K562 (cell line): ENCODE data around the gene ME3. TPM values are rescaled to one million over a fixed set of nuclear protein-coding genes. Genes with fewer than 3 reads are reported as not detected.

ENCODE experiments used
- ATAC-seq: fragments of 200-7000 bp; cut with Tn5 transposase; 3 replicates; pipeline ENCODE4 v1.9.1; 2020; ENCODE audit warnings: moderate library complexity
- BruUV-seq: library from RNA; stranded (reverse); fragments of 400-500 nt; replicated peaks from 2 replicates; lab custom pipeline; 2021; lab: Mats Ljungman, UMichigan
- CTCF ChIA-PET: fragments of 300-600 bp; formaldehyde crosslinking; extraction: SDS; loops from one replicate; lab custom pipeline; 2021; ENCODE audit warnings: low intra/inter-chr PET ratio; lab: Yijun Ruan, JAX
- POLR2A ChIA-PET: fragments of 300-600, 350-650 bp; sonication (Branson Sonifier 250); formaldehyde crosslinking; extraction: SDS; loops from one replicate; lab custom pipeline; 2021; ENCODE audit warnings: antibody characterized with exemption, inconsistent platforms; lab: Yijun Ruan, JAX
- DNase-seq, 4 experiments: peaks; one replicate each; pipeline versions ENCODE4 v3.0.0 to v3.0.0-alpha.2; 2011 to 2018; ENCODE audit warnings: low spot score in 3 of 4, mixed read lengths in 3 of 4; ENCODE audit errors: extremely low read depth in 1 of 4
- FAIRE-seq: peaks from 2 replicates; lab custom pipeline; 2011; peaks lifted over from hg19 to GRCh38; lab: Jason Lieb, UNC
- H2AFZ ChIP-seq: 2 replicates; pipeline ENCODE4 v1.6.0; 2011; ENCODE audit warnings: low read depth, low read length, control low read depth, inconsistent platforms
- H3K27ac ChIP-seq: fragments of 200-600 bp; 3 replicates; pipeline ENCODE4 v1.8.0; 2011; ENCODE audit warnings: low read depth, mild to moderate bottlenecking, control low read depth, inconsistent platforms, low read length, moderate library complexity, mixed read lengths; ENCODE audit errors: extremely low read depth
- H3K27me3 ChIP-seq, 2 experiments: fragments of 300-600 bp in 1 of 2; 2 replicates in 1 of 2; 3 replicates in 1 of 2; pipeline versions ENCODE4 v1.6.0 to v1.8.0; 2011; ENCODE audit warnings: inconsistent platforms in 2 of 2, low read length in 2 of 2, mild to moderate bottlenecking in 1 of 2, mixed read lengths in 1 of 2, moderate library complexity in 1 of 2; ENCODE audit not compliant: control insufficient read depth in 2 of 2, insufficient read depth in 2 of 2
- H3K36me3 ChIP-seq: fragments of 300-600 bp; 3 replicates; pipeline ENCODE4 v1.8.0; 2011; ENCODE audit warnings: mild to moderate bottlenecking, low read length, inconsistent platforms; ENCODE audit not compliant: control insufficient read depth, insufficient read depth
- H3K4me1 ChIP-seq, 2 experiments: fragments of 200-600 bp in 1 of 2; replicated peaks in 1 of 2; 2 replicates in 1 of 2; 3 replicates in 1 of 2; pipeline versions ENCODE4 v1.5.1 to v1.8.0; 2011; ENCODE audit warnings: inconsistent platforms in 2 of 2, low read length in 2 of 2, mild to moderate bottlenecking in 1 of 2, mixed read lengths in 1 of 2, moderate library complexity in 1 of 2; ENCODE audit not compliant: control insufficient read depth in 2 of 2, insufficient read depth in 2 of 2
- H3K4me2 ChIP-seq: 2 replicates; pipeline ENCODE4 v1.6.1; 2011; ENCODE audit warnings: low read length, control low read depth, inconsistent platforms, mixed read lengths; ENCODE audit not compliant: insufficient read depth
- H3K4me3 ChIP-seq: fragments of 200-600 bp; sonication (generic), shearing (Covaris generic); 2 replicates; pipeline ENCODE4 v1.5.1; 2016; ENCODE audit warnings: control low read depth, inconsistent platforms
- H3K79me2 ChIP-seq: fragments of 200-600 bp; 3 replicates; pipeline ENCODE4 v1.8.0; 2011; ENCODE audit warnings: low read length, inconsistent platforms; ENCODE audit not compliant: control insufficient read depth, insufficient read depth
- H3K9ac ChIP-seq, 2 experiments: 2 replicates each; pipeline versions ENCODE4 v1.6.0 to v1.6.1; 2011; ENCODE audit warnings: low read depth in 2 of 2, low read length in 2 of 2, control low read depth in 1 of 2, inconsistent platforms in 1 of 2, mild to moderate bottlenecking in 1 of 2, mixed read lengths in 1 of 2; ENCODE audit not compliant: insufficient read depth in 1 of 2
- H3K9me1 ChIP-seq: one replicate; pipeline ENCODE4 v1.6.0; 2011; ENCODE audit warnings: inconsistent platforms, mild to moderate bottlenecking, low read length, moderate library complexity; ENCODE audit not compliant: control insufficient read depth, insufficient read depth
- H3K9me3 ChIP-seq: replicated peaks from 2 replicates; pipeline ENCODE4 v1.5.1; 2011; ENCODE audit warnings: low read depth, low read length, inconsistent platforms; ENCODE audit not compliant: control insufficient read depth, insufficient read depth
- H4K20me1 ChIP-seq: replicated peaks from 2 replicates; pipeline ENCODE4 v1.6.1; 2011; ENCODE audit warnings: low read length, inconsistent platforms, mixed read lengths; ENCODE audit not compliant: control insufficient read depth, insufficient read depth
- BRF1 ChIP-seq: IDR thresholded peaks from 3 replicates; pipeline ENCODE4 v1.6.1; 2011; ENCODE audit warnings: borderline replicate concordance, mild to moderate bottlenecking; ENCODE audit not compliant: insufficient read length; ENCODE audit errors: extremely low read depth
- CBFA2T3 ChIP-seq: fragments of 450-650 bp; IDR thresholded peaks from 2 replicates; pipeline ENCODE4 v1.6.1; 2017
- ELF4 ChIP-seq: fragments of 450-650 bp; formaldehyde crosslinking; IDR thresholded peaks from 2 replicates; pipeline ENCODE4 v1.4.0; 2022; ENCODE audit warnings: missing genetic modification characterization
- HDAC8 ChIP-seq: fragments of 450-650 bp; IDR thresholded peaks from 2 replicates; pipeline ENCODE4 v1.6.1; 2016; ENCODE audit warnings: mild to moderate bottlenecking, missing genetic modification characterization, moderate library complexity, missing compliant biosample characterization
- IFI16 ChIP-seq: fragments of 250-450 bp; sonication (Bioruptor Pico); IDR thresholded peaks from 2 replicates; pipeline ENCODE4 v2.1.2; 2022; ENCODE audit warnings: mild to moderate bottlenecking, inconsistent platforms
- KAT8 ChIP-seq: fragments of 450-650 bp; IDR thresholded peaks from 2 replicates; pipeline ENCODE4 v1.6.1; 2016; ENCODE audit warnings: low read depth, mild to moderate bottlenecking
- KLF6 ChIP-seq: fragments of 250-450 bp; sonication (Bioruptor Pico); IDR thresholded peaks from 2 replicates; pipeline ENCODE4 v1.4.0; 2020; ENCODE audit warnings: mild to moderate bottlenecking, moderate library complexity, borderline replicate concordance
- MCM2 ChIP-seq: fragments of 450-650 bp; IDR thresholded peaks from 2 replicates; pipeline ENCODE4 v1.6.1; 2017; ENCODE audit warnings: low read depth, mild to moderate bottlenecking
- SMARCA5 ChIP-seq: fragments of 450-650 bp; IDR thresholded peaks from 2 replicates; pipeline ENCODE4 v1.6.1; 2016
- SRSF3 ChIP-seq: fragments of 200-400 bp; formaldehyde crosslinking; IDR thresholded peaks from 2 replicates; pipeline ENCODE4 v1.6.1; 2016; ENCODE audit warnings: mild to moderate bottlenecking, low read length, moderate library complexity; ENCODE audit not compliant: insufficient read depth
- SRSF9 ChIP-seq: fragments of 200-400 bp; formaldehyde crosslinking; IDR thresholded peaks from 2 replicates; pipeline ENCODE4 v1.6.1; 2017; ENCODE audit warnings: low read depth, low read length, borderline replicate concordance
- TEAD1 ChIP-seq, 2 experiments: fragments of 450-650 bp in 1 of 2; sonication (generic) in 1 of 2; formaldehyde crosslinking; IDR thresholded peaks; 2 replicates each; pipeline versions ENCODE4 v1.4.0 to v1.8.0; 2020 to 2022; ENCODE audit warnings: mild to moderate bottlenecking in 2 of 2, missing genetic modification reagents in 1 of 2
- ZBTB8A ChIP-seq: fragments of 450-650 bp; IDR thresholded peaks from 2 replicates; pipeline ENCODE4 v1.6.1; 2018; ENCODE audit warnings: mild to moderate bottlenecking, moderate library complexity; ENCODE audit not compliant: partially characterized antibody
- ZHX1 ChIP-seq: fragments of 150-350 bp; conservative IDR thresholded peaks from 2 replicates; pipeline ENCODE4 v1.6.1; 2014; ENCODE audit warnings: low read length
- ZNF354B ChIP-seq: fragments of 250-450 bp; sonication (Bioruptor Pico); IDR thresholded peaks from 2 replicates; pipeline ENCODE4 v1.4.0; 2020
- ZNF609 ChIP-seq: sonication (generic); formaldehyde crosslinking; IDR thresholded peaks from 2 replicates; pipeline ENCODE4 v1.8.1; 2023; ENCODE audit warnings: missing genetic modification reagents, mild to moderate bottlenecking, borderline replicate concordance
- WGBS: fragments of 100-300 bp; shearing (Covaris generic); methylation state at CpG from one replicate; pipeline ENCODE4 v1.1.6; 2016; ENCODE audit warnings: low coverage, mixed read lengths; ENCODE audit not compliant: insufficient coverage; ENCODE audit errors: missing lambda C conversion rate; 5-methylcytosine and 5-hydroxymethylcytosine counted together
- in situ Hi-C: fragments of 300-500 bp; cut with MboI; formaldehyde crosslinking; loops from 4 replicates; pipeline ENCODE4 v1.15.0; 2018; ENCODE audit warnings: inconsistent platforms, mixed read lengths
- intact Hi-C: fragments of 100-400 bp; cut with micrococcal nuclease; formaldehyde crosslinking; loops from 2 replicates; pipeline ENCODE4 v1.14.2; 2022
- polyA plus RNA-seq, 8 experiments: library from polyadenylated mRNA; depleted of rRNA in 4 of 8; stranded (reverse) in 5 of 8; unstranded in 3 of 8; fragments of >200 nt; fragmentation: Nextera tagmentation in 2 of 8; fragmentation: Illumina TruSeq in 1 of 8; extraction: Ambion mirVana in 2 of 8; extraction: Trizol in 1 of 8; gene quantifications; 2 replicates each; pipeline versions ENCODE4 v1.2.1 to v1.2.3, GENCODE V29; 2011 to 2014; ENCODE audit warnings: inconsistent platforms in 1 of 8, missing spikeins in 1 of 8
- total RNA-seq, 7 experiments: library from RNA; depleted of rRNA in 6 of 7; stranded (reverse); fragments of >200 nt in 6 of 7; fragmentation: Illumina TruSeq in 2 of 7; extraction: Trizol in 2 of 7; gene quantifications; 2 replicates each; pipeline versions ENCODE4 v1.2.1 to v1.2.3, GENCODE V29; 2011 to 2021; ENCODE audit warnings: low replicate concordance in 1 of 7

ME3 gene
- total and polyA plus RNA-seq, 9 of the 15 experiments (the other 6 are each of a cell fraction or from before 2014, with no cell fraction given) = not detected

DNA sequence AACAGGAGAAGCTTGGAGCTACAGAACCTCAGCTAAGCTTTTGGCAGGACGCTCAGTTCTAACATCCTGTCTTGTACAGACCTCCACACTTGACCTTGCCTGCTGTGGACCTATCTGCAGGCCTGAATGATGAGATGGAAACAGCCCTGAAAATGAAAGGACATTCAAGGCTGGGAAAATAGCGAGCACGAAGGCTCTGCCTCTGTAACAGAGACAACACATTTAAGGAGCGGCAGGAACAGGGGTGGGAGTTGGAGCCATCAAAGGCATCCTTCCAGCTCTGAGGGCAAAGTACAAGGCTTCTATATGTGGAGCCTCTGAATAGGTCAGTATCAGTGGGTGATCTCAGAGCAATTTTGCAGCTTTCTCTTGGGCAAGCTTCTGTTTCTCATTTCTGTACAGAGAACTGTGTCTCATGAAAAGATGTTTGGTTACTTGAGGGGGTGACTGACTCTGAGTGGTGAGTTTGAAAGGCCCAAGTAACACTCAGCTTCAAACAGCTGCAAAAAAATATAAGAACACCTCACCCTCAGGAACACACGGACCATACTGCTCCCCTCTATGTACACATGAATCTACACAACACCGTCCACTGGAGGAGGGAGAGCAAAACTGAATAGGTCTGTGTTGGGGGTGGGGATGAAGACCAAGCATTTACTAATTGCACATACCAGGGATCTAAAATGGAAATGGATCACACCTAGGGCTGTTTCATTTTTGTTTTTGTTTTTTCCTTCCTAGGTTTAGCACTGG lies 196.1 kb downstream of the ME3 start:
- WGBS = 31% methylated on average over 6 of the region's 6 CpGs
- ChIA-PET CTCF (interaction anchor here (0.6 kb wide), 1 partner anchor 1049 kb away, joined by 4 read pairs; no protein-coding TSS in a partner anchor), POLR2A (interaction anchor here (0.6 kb wide), 1 partner anchor 12 kb away, joined by 3 read pairs; no protein-coding TSS in a partner anchor)
- intact Hi-C loops = no loop called here
- Histone ChIP-seq H4K20me1 (no peaks in the 10 kb centered on the region), H3K27ac (no peak overlapping the region), H3K36me3 (no peaks in the 10 kb centered on the region), H3K79me2 (no peaks in the 10 kb centered on the region), H3K9ac (no peak overlapping the region), H3K4me3 (no peak overlapping the region), H3K4me1 (peaks cover 0 to 5% of the 10 kb centered on the region in 2 experiments; a peak in 4 of 5 replicates), H3K4me2 (no peak overlapping the region), H3K27me3 (peaks cover 0 to 9% of the 10 kb centered on the region in 2 experiments; a peak in 2 of 5 replicates), H3K9me1 (no peaks in the 10 kb centered on the region), H3K9me3 (no peaks in the 10 kb centered on the region), H2AFZ (no peak overlapping the region)
- no TSS peak for BruUV-seq
- in situ Hi-C loops = no loop called here
- no peak for DNase-seq
- FAIRE-seq = no peak
- no peak for ATAC-seq
- TF ChIP-seq SRSF3 (no peak), CBFA2T3 (no peak), ZNF609 (CRISPR knock-in tag) (no peak), ELF4 (CRISPR knock-in tag) (no peak), KLF6 (CRISPR knock-in tag) (no peak), IFI16 (no peak), HDAC8 (no peak), ZBTB8A (no peak), ZHX1 (no peak), SMARCA5 (no peak), BRF1 (no peak), ZNF354B (CRISPR knock-in tag) (no peak), MCM2 (no peak), TEAD1 (CRISPR knock-in tag; IDR thresholded peaks at IDR 0.05) (no peak), SRSF9 (no peak), KAT8 (no peak)
